Type B pancreatic cell (in vitro differentiated cells): ENCODE data around the gene CFLAR. TPM values are rescaled to one million over a fixed set of nuclear protein-coding genes. Genes with fewer than 3 reads are reported as not detected.

Experiments
- DNase-seq: peaks from one replicate; pipeline ENCODE4 v3.0.0; 2021; ENCODE audit warnings: mixed read lengths; ENCODE audit not compliant: unreplicated experiment; ENCODE audit errors: extremely low spot score
- H3K27ac Mint-ChIP-seq: 2 replicates; pipeline ENCODE4 v1.8.0; 2021; ENCODE audit warnings: mild to moderate bottlenecking, mixed read lengths
- H3K27me3 Mint-ChIP-seq: 2 replicates; pipeline ENCODE4 v1.8.0; 2021; ENCODE audit warnings: mixed read lengths
- H3K36me3 Mint-ChIP-seq: 2 replicates; pipeline ENCODE4 v1.8.0; 2021; ENCODE audit warnings: mixed read lengths
- H3K4me1 Mint-ChIP-seq: one replicate; pipeline ENCODE4 v1.8.0; 2021; ENCODE audit warnings: mixed read lengths; ENCODE audit not compliant: unreplicated experiment
- H3K4me3 Mint-ChIP-seq: 2 replicates; pipeline ENCODE4 v1.8.0; 2021; ENCODE audit warnings: mild to moderate bottlenecking, mixed read lengths
- H3K9me3 Mint-ChIP-seq: 2 replicates; pipeline ENCODE4 v1.8.0; 2021; ENCODE audit warnings: mixed read lengths
- long read RNA-seq: library from polyadenylated mRNA; unstranded; transcript quantifications from one replicate; pipeline ENCODE4 v2.0.0, GENCODE V29; 2020
- total RNA-seq: library from RNA; stranded (reverse); gene quantifications from 2 replicates; pipeline ENCODE4 v1.2.1, GENCODE V29; 2021; ENCODE audit warnings: low replicate concordance
- TF ChIP-seq, protein P1 (sequence below): fragments of 200-600 bp; sonication (generic); conservative IDR thresholded peaks from 2 replicates; pipeline ENCODE4 v1.5.0; 2021; ENCODE audit warnings: antibody characterized with exemption, mild to moderate bottlenecking

The CFLAR gene
- total RNA-seq, result 26.5 and 58.5 TPM in 2 replicates
- long read RNA-seq, full-length matches to known transcripts, result 70 of 95 reads
- long read RNA-seq, partial matches to known transcripts, result 10 of 95 reads
- long read RNA-seq, other reads (novel, unspliced or antisense), result 15 of 95 reads

DNA sequence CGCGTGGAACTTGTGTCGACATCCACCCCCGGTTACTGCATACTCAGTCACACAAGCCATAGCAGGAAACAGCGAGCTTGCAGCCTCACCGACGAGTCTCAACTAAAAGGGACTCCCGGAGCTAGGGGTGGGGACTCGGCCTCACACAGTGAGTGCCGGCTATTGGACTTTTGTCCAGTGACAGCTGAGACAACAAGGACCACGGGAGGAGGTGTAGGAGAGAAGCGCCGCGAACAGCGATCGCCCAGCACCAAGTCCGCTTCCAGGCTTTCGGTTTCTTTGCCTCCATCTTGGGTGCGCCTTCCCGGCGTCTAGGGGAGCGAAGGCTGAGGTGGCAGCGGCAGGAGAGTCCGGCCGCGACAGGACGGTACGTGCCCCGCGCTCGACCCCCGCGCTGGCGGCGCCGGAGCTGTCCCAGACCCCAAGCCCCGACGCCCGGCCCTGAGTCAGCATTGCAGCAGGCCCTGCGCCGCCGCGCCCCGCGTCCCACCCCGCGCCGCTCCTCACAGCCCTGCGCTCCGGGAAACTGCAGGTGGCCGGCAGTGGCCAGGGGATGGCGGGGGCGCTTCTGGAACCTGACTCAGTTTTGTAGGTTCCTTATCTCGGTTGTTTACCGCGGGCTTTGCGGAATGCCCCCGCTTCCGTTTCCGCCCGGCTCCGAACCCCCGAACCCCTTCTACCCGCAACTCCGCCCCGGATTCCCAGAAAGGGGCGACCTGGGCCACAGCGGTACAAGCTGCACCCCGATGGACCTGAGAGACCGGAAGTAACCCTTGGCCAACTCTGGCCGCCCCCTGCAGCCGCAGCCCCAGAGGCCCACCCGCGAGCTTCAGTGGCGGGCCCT is at the start of gene CFLAR:
Gene CFLAR, plus strand, starts transcription at position 50 of the 844 bp plus-strand sequence. CDS start 13,702 bp downstream, outside the sequence.
- Mint-ChIP-seq H3K4me1 (peaks cover 4% of the 10 kb centered on the region), H3K9me3 (no peaks in the 10 kb centered on the region), H3K4me3 (peak within 1 kb of the TSS; percentile 87), H3K27ac (peak within 1 kb of the TSS; percentile 93), H3K27me3 (no peaks in the 10 kb centered on the region), H3K36me3 (no peaks in the 10 kb centered on the region)
- TF ChIP-seq, protein P1, sequence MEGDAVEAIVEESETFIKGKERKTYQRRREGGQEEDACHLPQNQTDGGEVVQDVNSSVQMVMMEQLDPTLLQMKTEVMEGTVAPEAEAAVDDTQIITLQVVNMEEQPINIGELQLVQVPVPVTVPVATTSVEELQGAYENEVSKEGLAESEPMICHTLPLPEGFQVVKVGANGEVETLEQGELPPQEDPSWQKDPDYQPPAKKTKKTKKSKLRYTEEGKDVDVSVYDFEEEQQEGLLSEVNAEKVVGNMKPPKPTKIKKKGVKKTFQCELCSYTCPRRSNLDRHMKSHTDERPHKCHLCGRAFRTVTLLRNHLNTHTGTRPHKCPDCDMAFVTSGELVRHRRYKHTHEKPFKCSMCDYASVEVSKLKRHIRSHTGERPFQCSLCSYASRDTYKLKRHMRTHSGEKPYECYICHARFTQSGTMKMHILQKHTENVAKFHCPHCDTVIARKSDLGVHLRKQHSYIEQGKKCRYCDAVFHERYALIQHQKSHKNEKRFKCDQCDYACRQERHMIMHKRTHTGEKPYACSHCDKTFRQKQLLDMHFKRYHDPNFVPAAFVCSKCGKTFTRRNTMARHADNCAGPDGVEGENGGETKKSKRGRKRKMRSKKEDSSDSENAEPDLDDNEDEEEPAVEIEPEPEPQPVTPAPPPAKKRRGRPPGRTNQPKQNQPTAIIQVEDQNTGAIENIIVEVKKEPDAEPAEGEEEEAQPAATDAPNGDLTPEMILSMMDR, result no peak
- DNase-seq, result peak; percentile 74

DNA sequence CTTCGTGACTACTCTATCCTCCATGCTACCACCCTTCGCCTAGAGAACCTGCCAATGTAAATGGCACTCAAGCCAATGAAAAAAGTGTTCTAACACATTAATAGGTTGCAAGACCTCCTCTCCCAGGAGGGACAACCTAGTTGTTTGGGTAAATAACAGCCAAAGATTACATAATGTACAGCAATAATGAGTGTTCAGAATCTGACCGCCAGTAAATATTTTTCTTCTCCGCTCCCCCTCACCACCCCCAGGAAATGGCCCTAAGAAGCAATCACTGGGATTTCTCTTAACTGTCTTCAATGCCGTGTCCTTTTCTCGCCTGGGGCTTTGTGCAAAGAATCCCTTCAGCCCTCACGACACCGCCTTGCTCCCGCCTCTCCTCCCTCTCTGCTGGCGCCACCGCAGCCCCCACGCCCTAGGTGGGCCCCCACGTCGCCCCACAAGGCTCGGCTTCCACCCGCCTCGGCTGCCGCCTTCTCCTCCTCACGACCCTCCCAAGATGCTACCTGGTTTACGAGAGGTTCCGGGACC is 45.0 kb upstream of the CFLAR start:
- TF ChIP-seq, protein P1, result no peak
- Mint-ChIP-seq H3K9me3 (no peaks in the 10 kb centered on the region), H3K27me3 (no peaks in the 10 kb centered on the region), H3K4me3 (peak overlapping the region; percentile 100), H3K4me1 (peaks cover 35% of the 10 kb centered on the region), H3K27ac (peak overlapping the region; percentile 97), H3K36me3 (peaks cover 4% of the 10 kb centered on the region)
- no peak for DNase-seq

DNA sequence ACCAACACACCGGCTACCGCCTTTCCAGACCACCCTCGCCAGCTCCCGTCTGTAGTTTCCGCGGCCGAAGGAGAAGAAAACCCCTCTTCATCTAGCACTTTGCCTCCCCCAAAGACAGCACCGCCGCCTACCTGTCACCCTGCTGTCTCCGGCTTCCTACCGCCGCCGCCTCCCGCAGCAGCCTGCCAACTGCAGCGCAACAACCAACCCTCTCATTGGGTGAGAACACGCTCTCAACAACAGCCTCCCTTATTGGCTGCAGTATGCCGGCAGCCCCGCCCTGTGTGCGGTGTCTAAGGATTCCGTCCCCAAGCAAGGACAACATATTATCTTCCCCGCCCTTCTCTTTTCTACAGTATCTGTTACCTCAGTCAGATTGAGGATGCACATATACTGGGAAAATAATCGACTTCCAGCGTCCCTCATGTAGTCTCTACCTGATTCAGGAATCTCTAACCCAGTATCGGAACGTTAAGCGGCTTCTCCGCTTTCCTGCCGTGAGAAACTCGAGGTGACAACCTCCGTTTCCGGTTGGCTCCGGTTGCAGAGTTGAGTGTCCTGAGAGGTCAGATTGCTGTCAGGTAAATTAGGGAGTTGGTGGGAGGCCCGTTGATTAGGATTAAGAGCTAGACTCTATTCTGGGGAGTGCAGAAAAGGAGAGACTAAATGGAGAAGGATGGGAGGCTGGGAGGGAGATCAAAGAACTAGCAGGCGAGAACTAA is 44.3 kb upstream of the CFLAR start, which contains the start of the genes HYCC2 and NDUFB3:
Gene HYCC2, minus strand, starts transcription at position 193 of the 722 bp plus-strand sequence. CDS start 47,662 bp downstream, outside the sequence.
Gene NDUFB3, plus strand, starts transcription at position 523 of the 722 bp plus-strand sequence. CDS start 6,882 bp downstream, outside the sequence.
- Mint-ChIP-seq H3K4me3 (peak within 1 kb of the TSS; percentile 100), H3K27ac (peak within 1 kb of the TSS; percentile 97), H3K4me1 (peaks cover 35% of the 10 kb centered on the region), H3K27me3 (no peaks in the 10 kb centered on the region), H3K9me3 (no peaks in the 10 kb centered on the region), H3K36me3 (peaks cover 4% of the 10 kb centered on the region)
- peak; percentile 91 for DNase-seq
- TF ChIP-seq, protein P1, result peak; percentile 29

DNA sequence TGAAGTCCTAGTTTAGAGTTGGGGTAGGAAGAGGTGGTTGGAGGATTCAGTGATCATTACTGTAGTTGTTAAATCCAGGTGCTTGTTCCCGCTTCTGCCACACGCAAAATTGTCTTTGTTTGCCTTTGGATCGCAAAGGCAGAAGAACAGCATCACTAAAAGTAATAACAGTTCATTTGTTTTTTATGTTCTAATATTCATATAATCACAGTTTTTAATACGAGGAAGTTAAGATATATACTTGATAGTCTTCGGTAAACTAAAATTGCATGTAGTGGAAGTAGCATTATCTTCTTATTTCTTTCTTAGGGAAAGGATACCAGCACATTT is 43.8 kb upstream of the CFLAR start:
- Mint-ChIP-seq H3K9me3 (no peaks in the 10 kb centered on the region), H3K36me3 (peaks cover 4% of the 10 kb centered on the region), H3K27me3 (no peaks in the 10 kb centered on the region), H3K4me3 (peak overlapping the region; percentile 100), H3K4me1 (peaks cover 31% of the 10 kb centered on the region), H3K27ac (peak overlapping the region; percentile 97)
- TF ChIP-seq, protein P1, result no peak
- no peak for DNase-seq

DNA sequence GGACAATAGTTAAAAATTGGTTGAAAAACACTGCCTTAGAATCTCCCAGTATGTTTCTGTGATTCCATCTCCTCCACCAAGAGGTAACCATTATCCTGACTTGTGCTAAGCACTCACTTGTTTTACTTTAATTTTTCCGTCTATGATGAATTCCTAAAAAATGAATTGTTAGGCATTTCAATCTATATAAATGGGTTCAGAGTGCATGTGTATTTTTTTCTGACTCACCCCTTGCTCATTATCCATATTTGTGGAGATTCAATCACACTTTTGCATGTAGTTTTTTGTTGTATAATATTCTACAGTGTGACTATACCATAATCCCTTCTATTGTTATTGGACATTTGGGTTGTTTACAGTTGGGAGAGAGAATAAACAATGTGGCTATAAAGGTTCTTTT is 42.9 kb upstream of the CFLAR start:
- peak overlapping the region; percentile 71 for H3K4me3 Mint-ChIP-seq
- no peaks in the 10 kb centered on the region for H3K9me3 Mint-ChIP-seq
- peaks cover 31% of the 10 kb centered on the region for H3K4me1 Mint-ChIP-seq
- H3K27ac Mint-ChIP-seq, result no peak overlapping the region
- no peak for DNase-seq
- H3K27me3 Mint-ChIP-seq, result no peaks in the 10 kb centered on the region
- H3K36me3 Mint-ChIP-seq, result peaks cover 4% of the 10 kb centered on the region
- TF ChIP-seq, protein P1, result no peak
